DMS 273 (cell line): ENCODE measurements around the gene CORIN.
"Not testable (repeated sequence)": the region's sequence is repeated elsewhere in the genome, so short reads cannot be mapped to it uniquely, and the experiment has no call there.

Source experiments
- DNase-seq: peaks from one replicate; lab custom pipeline; 2025; ENCODE audit not compliant: unreplicated experiment; lab: John Stamatoyannopoulos, UW

The CORIN gene

GRCh38 chr4:47771020-47771419 lies 66.8 kb downstream of the CORIN start:
- DNase-seq, result no peak

GRCh38 chr4:47767956-47768355 lies 69.9 kb downstream of the CORIN start:
- DNase-seq, result not testable (repeated sequence)

- no peak for DNase-seq
Observed at GRCh38 chr4:47763279-47763678, 74.6 kb downstream of the CORIN start.

- DNase-seq, result no peak
Observed at GRCh38 chr4:47762376-47763266, 75.2 kb downstream of the CORIN start.

GRCh38 chr4:47753316-47753715 lies 84.6 kb downstream of the CORIN start:
- DNase-seq, result not testable (repeated sequence)

- no peak for DNase-seq
Observed at GRCh38 chr4:47752214-47752613, 85.7 kb downstream of the CORIN start.

GRCh38 chr4:47750788-47751187 lies 87.1 kb downstream of the CORIN start:
- DNase-seq, result no peak

- DNase-seq, result no peak
Observed at GRCh38 chr4:47749858-47750257, 88.0 kb downstream of the CORIN start.

GRCh38 chr4:47749060-47749459 lies 88.8 kb downstream of the CORIN start:
- DNase-seq, result no peak

GRCh38 chr4:47747846-47748494 lies 89.9 kb downstream of the CORIN start:
- no peak for DNase-seq

GRCh38 chr4:47747211-47747610 lies 90.7 kb downstream of the CORIN start:
- DNase-seq, result no peak

- DNase-seq, result no peak
Observed at GRCh38 chr4:47746122-47746521, 91.7 kb downstream of the CORIN start.

- no peak for DNase-seq
Observed at GRCh38 chr4:47744843-47745382, 93.0 kb downstream of the CORIN start.

- DNase-seq, result no peak
Observed at GRCh38 chr4:47744253-47744652, 93.6 kb downstream of the CORIN start.

GRCh38 chr4:47741200-47741599 lies 96.7 kb downstream of the CORIN start:
- DNase-seq, result no peak

GRCh38 chr4:47737326-47737725 lies 100.5 kb downstream of the CORIN start:
- no peak for DNase-seq

- DNase-seq, result no peak
Observed at GRCh38 chr4:47736555-47736954, 101.3 kb downstream of the CORIN start.

GRCh38 chr4:47736146-47736545 lies 101.7 kb downstream of the CORIN start:
- DNase-seq, result no peak

GRCh38 chr4:47733302-47734175 lies 104.3 kb downstream of the CORIN start:
- DNase-seq, result no peak

GRCh38 chr4:47731182-47731581 lies 106.7 kb downstream of the CORIN start:
- no peak for DNase-seq

GRCh38 chr4:47729131-47729680 lies 108.7 kb downstream of the CORIN start:
- no peak for DNase-seq
